Epithelial cell of esophagus (primary cell): ENCODE results near the gene VASP.

Source experiments
- DNase-seq: peaks from one replicate; pipeline ENCODE4 v3.0.0; 2010; ENCODE audit warnings: low read depth
- H3K4me3 ChIP-seq: 2 replicates; pipeline ENCODE4 v1.5.1; 2011; ENCODE audit warnings: mild to moderate bottlenecking, low read length, control low read depth
- CTCF ChIP-seq: IDR thresholded peaks from 2 replicates; pipeline ENCODE4 v1.5.1; 2011; ENCODE audit warnings: low read depth, mild to moderate bottlenecking, low read length, control low read depth, inconsistent platforms; ENCODE audit not compliant: insufficient read depth; ENCODE audit errors: missing control alignments

The VASP gene

DNA sequence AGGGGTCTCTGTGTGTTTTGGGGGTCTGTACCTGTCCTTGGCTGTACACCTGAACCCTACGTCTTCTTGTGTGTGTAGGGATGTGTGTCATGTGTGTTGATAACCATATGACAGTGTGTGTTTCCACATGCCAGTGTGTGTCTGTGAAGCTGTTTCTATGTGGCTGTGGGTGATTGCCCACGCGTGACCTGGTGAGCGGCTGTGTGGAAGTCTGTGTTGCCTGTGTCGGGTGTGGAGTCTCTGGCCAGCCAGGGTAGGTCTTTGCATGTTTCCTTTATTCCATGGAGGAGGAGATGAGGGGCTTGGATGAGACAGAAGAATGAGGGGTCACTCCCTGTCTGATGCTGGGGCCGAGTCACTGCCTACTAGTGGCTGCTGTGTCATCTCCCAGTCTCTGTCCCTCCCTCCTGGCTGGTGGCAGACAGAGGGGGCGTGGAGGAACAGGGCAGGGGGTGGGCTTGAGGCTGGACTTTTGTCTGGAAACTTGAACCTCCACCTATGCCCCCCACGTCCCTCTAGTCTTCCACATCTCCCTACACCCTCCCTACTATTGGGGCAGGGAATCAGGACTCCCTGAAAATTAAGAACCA is 42.3 kb upstream of the VASP start:
- no peak overlapping the region for H3K4me3 ChIP-seq
- no peak for TF ChIP-seq CTCF
- no peak for DNase-seq

DNA sequence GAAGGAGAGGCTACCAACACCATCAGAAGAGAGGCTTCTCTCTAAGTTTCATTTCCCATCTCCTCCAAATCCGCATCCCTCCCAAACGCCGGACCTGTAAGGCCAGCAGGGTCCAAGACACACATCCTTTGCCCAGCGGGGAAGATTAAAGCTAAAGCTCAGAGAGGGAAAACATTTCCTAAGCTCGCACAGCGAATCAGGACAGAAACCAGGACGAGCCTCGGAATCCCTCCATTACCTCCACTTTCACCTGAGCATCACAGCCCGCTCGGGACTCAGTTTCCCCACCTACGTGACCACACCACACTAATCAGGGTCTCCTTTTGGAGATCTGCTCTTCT is 40.2 kb upstream of the VASP start:
- H3K4me3 ChIP-seq: peak overlapping the region; percentile 91
- no peak for DNase-seq
- TF ChIP-seq CTCF: no peak

- peak within 1 kb of the TSS; percentile 91 for H3K4me3 ChIP-seq
- peak; percentile 93 for DNase-seq
- TF ChIP-seq CTCF: no peak
Observed at GRCh38 chr19:45467456-45468158, 39.7 kb upstream of the VASP start, which contains the start of gene FOSB. Gene FOSB (plus strand): TSS chr19:45467996. CDS start chr19:45468587, 591 bp downstream.

DNA sequence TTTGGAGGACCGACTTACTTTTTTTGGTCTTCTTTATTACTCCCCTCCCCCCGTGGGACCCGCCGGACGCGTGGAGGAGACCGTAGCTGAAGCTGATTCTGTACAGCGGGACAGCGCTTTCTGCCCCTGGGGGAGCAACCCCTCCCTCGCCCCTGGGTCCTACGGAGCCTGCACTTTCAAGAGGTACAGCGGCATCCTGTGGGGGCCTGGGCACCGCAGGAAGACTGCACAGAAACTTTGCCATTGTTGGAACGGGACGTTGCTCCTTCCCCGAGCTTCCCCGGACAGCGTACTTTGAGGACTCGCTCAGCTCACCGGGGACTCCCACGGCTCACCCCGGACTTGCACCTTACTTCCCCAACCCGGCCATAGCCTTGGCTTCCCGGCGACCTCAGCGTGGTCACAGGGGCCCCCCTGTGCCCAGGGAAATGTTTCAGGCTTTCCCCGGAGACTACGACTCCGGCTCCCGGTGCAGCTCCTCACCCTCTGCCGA is 39.1 kb upstream of the VASP start:
- peak; percentile 42 for DNase-seq
- no peak for TF ChIP-seq CTCF
- peak overlapping the region; percentile 91 for H3K4me3 ChIP-seq

GRCh38 chr19:45468803-45469131 is 38.5 kb upstream of the VASP start:
- peak overlapping the region; percentile 91 for H3K4me3 ChIP-seq
- no peak for TF ChIP-seq CTCF
- peak; percentile 56 for DNase-seq

DNA sequence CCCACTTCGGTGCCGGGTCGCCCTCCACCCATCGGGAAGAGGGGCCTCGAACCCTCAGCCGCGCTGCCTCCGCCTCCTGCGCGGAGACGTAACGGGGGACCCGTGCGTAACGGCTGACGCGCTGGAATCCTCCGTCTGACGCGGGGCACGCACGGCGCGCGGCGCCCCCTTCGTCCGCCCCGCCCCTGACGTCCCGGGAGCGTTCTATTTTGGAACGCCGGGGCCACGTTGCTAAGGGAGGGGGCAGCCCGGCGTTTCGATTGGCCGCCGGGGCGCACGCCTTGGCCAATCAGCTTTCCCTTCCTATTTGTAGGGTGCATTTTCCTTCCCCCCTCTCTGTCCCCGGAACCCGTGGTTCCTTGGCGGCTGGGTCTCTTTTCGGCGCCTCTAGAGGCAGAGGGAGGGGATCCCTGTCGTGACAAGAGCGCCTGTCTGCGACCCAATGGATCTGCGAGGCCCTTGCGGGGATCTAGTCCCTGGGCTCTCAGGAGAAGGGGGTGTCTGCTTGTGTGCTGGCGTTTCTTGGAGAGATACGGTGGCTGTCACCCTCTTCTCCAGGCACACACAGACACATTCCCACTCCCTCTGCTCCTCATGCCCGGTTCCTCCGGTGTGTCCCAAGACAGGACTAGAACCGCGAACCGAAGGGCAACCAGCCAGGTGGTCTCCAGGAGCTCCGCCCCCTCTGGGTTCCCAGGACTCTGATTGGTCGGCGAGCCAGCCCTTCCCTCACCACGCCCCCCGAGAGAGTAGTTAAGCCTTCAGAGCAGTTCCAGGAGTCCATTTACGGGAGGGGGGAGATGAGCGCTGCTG is 37.9 kb upstream of the VASP start:
- peak; percentile 93 for DNase-seq
- H3K4me3 ChIP-seq: peak overlapping the region; percentile 91
- TF ChIP-seq CTCF: no peak
